CD4-positive, CD25-positive, alpha-beta regulatory T cell (primary cell): ENCODE measurements around the gene NR2C2AP. TPM values are rescaled to one million over a fixed set of nuclear protein-coding genes. Genes with fewer than 3 reads are reported as not detected.

Experiments
- ATAC-seq, 2 donors: fragments of 150-1000 bp; cut with Tn5 transposase; one replicate each; pipeline ENCODE4 v1.10.0; 2021; ENCODE audit warnings: low read depth in 2 of 2, moderate number of reproducible peaks in 2 of 2, moderate library complexity in 1 of 2
- DNase-seq, 3 donors: peaks; one replicate each; pipeline versions ENCODE4 v3.0.0 to v3.0.0-alpha.2; 2012 to 2022; ENCODE audit warnings: mixed read lengths in 1 of 3
- H3K27ac ChIP-seq: one replicate; pipeline ENCODE4 v1.7.0; 2013; ENCODE audit warnings: mild to moderate bottlenecking, low read length; ENCODE audit not compliant: insufficient read depth, poor library complexity, severe bottlenecking
- H3K27me3 ChIP-seq: one replicate; pipeline ENCODE4 v1.7.0; 2013; ENCODE audit warnings: low read length; ENCODE audit not compliant: control insufficient read depth, insufficient read depth
- H3K36me3 ChIP-seq: one replicate; pipeline ENCODE4 v1.7.0; 2013; ENCODE audit warnings: mild to moderate bottlenecking, low read length, moderate library complexity; ENCODE audit not compliant: control insufficient read depth, insufficient read depth
- H3K4me1 ChIP-seq: 2 replicates; pipeline ENCODE4 v1.7.0; 2013; ENCODE audit warnings: mild to moderate bottlenecking, low read length; ENCODE audit not compliant: insufficient read depth, control insufficient read depth, poor library complexity, severe bottlenecking
- H3K4me3 ChIP-seq: one replicate; pipeline ENCODE4 v1.7.0; 2013; ENCODE audit warnings: low read depth, mild to moderate bottlenecking, low read length, moderate library complexity
- H3K9me3 ChIP-seq, 2 experiments: 1 replicate in 1 of 2; 2 replicates in 1 of 2; pipeline ENCODE4 v1.7.0; 2013; ENCODE audit warnings: low read length in 2 of 2, mild to moderate bottlenecking in 1 of 2, moderate library complexity in 1 of 2; ENCODE audit not compliant: control insufficient read depth in 2 of 2
- H3K27ac Mint-ChIP-seq, 3 donors: one replicate each; pipeline ENCODE4 v1.8.0; 2020 to 2022; ENCODE audit warnings: mild to moderate bottlenecking in 3 of 3, mixed read lengths in 3 of 3, moderate library complexity in 2 of 3
- H3K27me3 Mint-ChIP-seq: one replicate; pipeline ENCODE4 v1.8.0; 2022; ENCODE audit warnings: mild to moderate bottlenecking, mixed read lengths
- H3K36me3 Mint-ChIP-seq: one replicate; pipeline ENCODE4 v1.8.0; 2020; ENCODE audit warnings: mixed read lengths
- H3K4me1 Mint-ChIP-seq, 4 donors: one replicate each; pipeline ENCODE4 v1.8.0; 2020 to 2022; ENCODE audit warnings: mixed read lengths in 4 of 4, mild to moderate bottlenecking in 1 of 4
- H3K4me3 Mint-ChIP-seq, 4 donors: one replicate each; pipeline ENCODE4 v1.8.0; 2020 to 2022; ENCODE audit warnings: mild to moderate bottlenecking in 4 of 4, mixed read lengths in 4 of 4, moderate library complexity in 3 of 4
- H3K9me3 Mint-ChIP-seq, 7 donors: one replicate each; pipeline ENCODE4 v1.8.0; 2020 to 2022; ENCODE audit warnings: mixed read lengths in 7 of 7, mild to moderate bottlenecking in 3 of 7, moderate library complexity in 2 of 7
- polyA plus RNA-seq, 4 donors: library from polyadenylated mRNA; unstranded; fragments of 300-500 nt; fragmentation: Illumina TruSeq; gene quantifications; one replicate each; pipeline ENCODE4 v1.2.3, GENCODE V29; 2021
- total RNA-seq: library from RNA; stranded (reverse); gene quantifications from one replicate; pipeline ENCODE4 v1.2.3, GENCODE V29; 2022

Gene NR2C2AP
- total and polyA plus RNA-seq, 5 donors from 2014 or later: 17.6 to 31.2 (median 22.7) TPM

- no peaks in the 10 kb centered on the region for H3K9me3 Mint-ChIP-seq
- H3K36me3 Mint-ChIP-seq: no peaks in the 10 kb centered on the region
- H3K4me3 Mint-ChIP-seq: peak within 1 kb of the TSS; percentile 97 to 100 (median 99)
- Histone ChIP-seq H3K4me1 (peaks cover 36% of the 10 kb centered on the region), H3K27ac (peak within 1 kb of the TSS; percentile 100), H3K4me3 (peak within 1 kb of the TSS; percentile 90), H3K9me3 (no peaks in the 10 kb centered on the region), H3K36me3 (peaks cover 9% of the 10 kb centered on the region), H3K27me3 (no peaks in the 10 kb centered on the region)
- DNase-seq (peak; percentile 98 to 99 (median 99)), ATAC-seq (peak; percentile 87 to 89)
- peaks cover 5 to 68% (median 26%) of the 10 kb centered on the region in 4 donors for H3K4me1 Mint-ChIP-seq
- no peaks in the 10 kb centered on the region for H3K27me3 Mint-ChIP-seq
- H3K27ac Mint-ChIP-seq: peak within 1 kb of the TSS; percentile 99 to 100 (median 99)
These were observed 10.9 kb downstream of the NR2C2AP start, which contains the start of the genes BORCS8 and RFXANK for GRCh38 chr19:19192078-19192882. Gene BORCS8 (minus strand): TSS chr19:19192152. CDS start chr19:19192117, 35 bp downstream. Gene RFXANK (plus strand): TSS chr19:19192258. CDS start chr19:19193947, 1,689 bp downstream.

GRCh38 chr19:19191768-19192077, 11.5 kb downstream of the NR2C2AP start:
- Mint-ChIP-seq H3K27me3 (no peaks in the 10 kb centered on the region), H3K4me1 (peaks cover 5 to 71% (median 29%) of the 10 kb centered on the region in 4 donors), H3K27ac (peak overlapping the region; percentile 99 to 100 (median 99)), H3K36me3 (peaks cover 3% of the 10 kb centered on the region), H3K4me3 (peak overlapping the region; percentile 97 to 100 (median 99)), H3K9me3 (no peaks in the 10 kb centered on the region)
- DNase-seq (no peak), ATAC-seq (no peak)
- Histone ChIP-seq H3K27ac (peak overlapping the region; percentile 100), H3K36me3 (peaks cover 8% of the 10 kb centered on the region), H3K9me3 (no peaks in the 10 kb centered on the region), H3K4me3 (peak overlapping the region; percentile 87), H3K4me1 (peaks cover 36% of the 10 kb centered on the region), H3K27me3 (no peaks in the 10 kb centered on the region)

- H3K27me3 Mint-ChIP-seq: no peaks in the 10 kb centered on the region
- H3K27ac ChIP-seq: no peak overlapping the region
- no peak for ATAC-seq
- no peak for DNase-seq
- H3K4me1 ChIP-seq: peaks cover 22% of the 10 kb centered on the region
- peaks cover 16% of the 10 kb centered on the region for H3K36me3 Mint-ChIP-seq
- peak overlapping the region in 2 of 3 donors; percentile 11 to 44 for H3K27ac Mint-ChIP-seq
- peak overlapping the region in 2 of 4 donors; percentile 68 to 75 for H3K4me3 Mint-ChIP-seq
- H3K36me3 ChIP-seq: peaks cover 16% of the 10 kb centered on the region
- H3K4me3 ChIP-seq: no peak overlapping the region
- H3K27me3 ChIP-seq: no peaks in the 10 kb centered on the region
- peaks cover 0 to 44% (median 25%) of the 10 kb centered on the region in 4 donors for H3K4me1 Mint-ChIP-seq
- no peaks in the 10 kb centered on the region for H3K9me3 ChIP-seq
- H3K9me3 Mint-ChIP-seq: no peaks in the 10 kb centered on the region
These were observed 16.5 kb downstream of the NR2C2AP start for GRCh38 chr19:19186742-19187141.

- Histone ChIP-seq H3K36me3 (peaks cover 20% of the 10 kb centered on the region), H3K4me3 (no peak overlapping the region), H3K9me3 (no peaks in the 10 kb centered on the region), H3K27me3 (no peaks in the 10 kb centered on the region), H3K4me1 (peaks cover 16% of the 10 kb centered on the region), H3K27ac (no peak overlapping the region)
- Mint-ChIP-seq H3K36me3 (peaks cover 19% of the 10 kb centered on the region), H3K4me3 (peak overlapping the region in 2 of 4 donors; percentile 68 to 75), H3K27ac (peak overlapping the region in 2 of 3 donors; percentile 12 to 44), H3K27me3 (no peaks in the 10 kb centered on the region), H3K4me1 (peaks cover 0 to 38% (median 23%) of the 10 kb centered on the region in 4 donors), H3K9me3 (no peaks in the 10 kb centered on the region)
- ATAC-seq: peak; percentile 77 to 84
- peak; percentile 46 to 69 (median 60) for DNase-seq
These were observed 17.1 kb downstream of the NR2C2AP start for GRCh38 chr19:19185853-19186740.

GRCh38 chr19:19181488-19181998, 21.7 kb downstream of the NR2C2AP start:
- no peaks in the 10 kb centered on the region for H3K27me3 ChIP-seq
- no peaks in the 10 kb centered on the region for H3K9me3 ChIP-seq
- no peaks in the 10 kb centered on the region for H3K4me1 ChIP-seq
- no peak for DNase-seq
- peaks cover 27% of the 10 kb centered on the region for H3K36me3 ChIP-seq
- H3K4me3 Mint-ChIP-seq: no peak overlapping the region
- H3K4me1 Mint-ChIP-seq: peaks cover 0 to 10% (median 7%) of the 10 kb centered on the region in 4 donors
- H3K27ac ChIP-seq: no peak overlapping the region
- no peak overlapping the region for H3K4me3 ChIP-seq
- H3K27ac Mint-ChIP-seq: peak overlapping the region in 1 of 3 donors; percentile 38
- no peaks in the 10 kb centered on the region for H3K27me3 Mint-ChIP-seq
- H3K36me3 Mint-ChIP-seq: peaks cover 18% of the 10 kb centered on the region
- ATAC-seq: no peak
- H3K9me3 Mint-ChIP-seq: no peaks in the 10 kb centered on the region

GRCh38 chr19:19179548-19180441, 23.4 kb downstream of the NR2C2AP start:
- no peaks in the 10 kb centered on the region for H3K9me3 Mint-ChIP-seq

More at GRCh38 chr19:19179548-19180441, 23.4 kb downstream of the NR2C2AP start:
- Histone ChIP-seq H3K9me3 (no peaks in the 10 kb centered on the region), H3K27ac (no peak overlapping the region), H3K36me3 (peaks cover 24% of the 10 kb centered on the region), H3K27me3 (no peaks in the 10 kb centered on the region), H3K4me3 (no peak overlapping the region), H3K4me1 (peaks cover 5% of the 10 kb centered on the region)
- no peak overlapping the region for H3K4me3 Mint-ChIP-seq
- no peak for ATAC-seq
- H3K27me3 Mint-ChIP-seq: no peaks in the 10 kb centered on the region
- H3K27ac Mint-ChIP-seq: no peak overlapping the region
- H3K4me1 Mint-ChIP-seq: peaks cover 0 to 6% (median 1%) of the 10 kb centered on the region in 4 donors
- no peak for DNase-seq
- peaks cover 12% of the 10 kb centered on the region for H3K36me3 Mint-ChIP-seq
